ENCODE measurements around the gene LASP1NB.

DNA sequence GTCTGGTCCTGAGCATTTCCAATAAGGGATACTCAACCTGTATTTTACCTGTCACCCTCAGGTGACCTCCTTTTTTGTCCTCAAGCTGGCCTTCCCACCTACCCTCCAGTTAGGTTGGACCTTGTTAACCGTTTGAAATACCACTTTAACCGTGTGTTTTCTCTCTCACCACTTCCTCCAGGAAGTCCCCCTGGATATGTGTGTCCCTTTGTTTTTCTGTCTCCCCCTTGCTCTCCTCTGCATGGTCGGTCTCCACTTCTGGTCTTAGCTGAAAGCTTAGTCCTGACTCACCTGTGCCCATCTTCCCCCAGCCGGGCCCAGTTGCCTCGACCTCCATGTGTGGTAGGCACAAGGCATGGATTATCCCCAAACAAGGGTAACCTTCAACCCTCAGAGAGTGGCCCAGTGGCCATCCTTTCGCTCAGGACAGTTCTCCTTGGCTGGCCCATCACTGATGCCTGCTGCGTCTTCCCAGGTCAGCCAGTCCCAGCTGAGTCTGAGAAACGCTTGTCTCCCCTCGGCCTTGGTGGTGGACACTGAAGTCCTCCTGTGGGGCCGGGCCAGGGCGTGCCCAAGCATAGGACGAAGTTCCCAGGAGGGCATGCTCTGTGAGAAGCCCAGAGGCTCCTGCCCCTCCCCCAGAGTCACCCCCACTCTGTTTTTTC, 35.5 kb upstream of the LASP1NB start:
- TF ChIP-seq, protein P1, sequence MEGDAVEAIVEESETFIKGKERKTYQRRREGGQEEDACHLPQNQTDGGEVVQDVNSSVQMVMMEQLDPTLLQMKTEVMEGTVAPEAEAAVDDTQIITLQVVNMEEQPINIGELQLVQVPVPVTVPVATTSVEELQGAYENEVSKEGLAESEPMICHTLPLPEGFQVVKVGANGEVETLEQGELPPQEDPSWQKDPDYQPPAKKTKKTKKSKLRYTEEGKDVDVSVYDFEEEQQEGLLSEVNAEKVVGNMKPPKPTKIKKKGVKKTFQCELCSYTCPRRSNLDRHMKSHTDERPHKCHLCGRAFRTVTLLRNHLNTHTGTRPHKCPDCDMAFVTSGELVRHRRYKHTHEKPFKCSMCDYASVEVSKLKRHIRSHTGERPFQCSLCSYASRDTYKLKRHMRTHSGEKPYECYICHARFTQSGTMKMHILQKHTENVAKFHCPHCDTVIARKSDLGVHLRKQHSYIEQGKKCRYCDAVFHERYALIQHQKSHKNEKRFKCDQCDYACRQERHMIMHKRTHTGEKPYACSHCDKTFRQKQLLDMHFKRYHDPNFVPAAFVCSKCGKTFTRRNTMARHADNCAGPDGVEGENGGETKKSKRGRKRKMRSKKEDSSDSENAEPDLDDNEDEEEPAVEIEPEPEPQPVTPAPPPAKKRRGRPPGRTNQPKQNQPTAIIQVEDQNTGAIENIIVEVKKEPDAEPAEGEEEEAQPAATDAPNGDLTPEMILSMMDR (IDR thresholded peaks at IDR 0.05; ENCODE audit: insufficient read depth, low read length) = no peak
- TF ChIP-seq POLR2AphosphoS5 (IDR thresholded peaks at IDR 0.05; ENCODE audit: low read depth) (no peak), SPI1 (IDR thresholded peaks at IDR 0.05; ENCODE audit: borderline replicate concordance, low read depth) (no peak), GABPA (IDR thresholded peaks at IDR 0.05; ENCODE audit: low read depth) (no peak)
- TF ChIP-seq, protein P2, sequence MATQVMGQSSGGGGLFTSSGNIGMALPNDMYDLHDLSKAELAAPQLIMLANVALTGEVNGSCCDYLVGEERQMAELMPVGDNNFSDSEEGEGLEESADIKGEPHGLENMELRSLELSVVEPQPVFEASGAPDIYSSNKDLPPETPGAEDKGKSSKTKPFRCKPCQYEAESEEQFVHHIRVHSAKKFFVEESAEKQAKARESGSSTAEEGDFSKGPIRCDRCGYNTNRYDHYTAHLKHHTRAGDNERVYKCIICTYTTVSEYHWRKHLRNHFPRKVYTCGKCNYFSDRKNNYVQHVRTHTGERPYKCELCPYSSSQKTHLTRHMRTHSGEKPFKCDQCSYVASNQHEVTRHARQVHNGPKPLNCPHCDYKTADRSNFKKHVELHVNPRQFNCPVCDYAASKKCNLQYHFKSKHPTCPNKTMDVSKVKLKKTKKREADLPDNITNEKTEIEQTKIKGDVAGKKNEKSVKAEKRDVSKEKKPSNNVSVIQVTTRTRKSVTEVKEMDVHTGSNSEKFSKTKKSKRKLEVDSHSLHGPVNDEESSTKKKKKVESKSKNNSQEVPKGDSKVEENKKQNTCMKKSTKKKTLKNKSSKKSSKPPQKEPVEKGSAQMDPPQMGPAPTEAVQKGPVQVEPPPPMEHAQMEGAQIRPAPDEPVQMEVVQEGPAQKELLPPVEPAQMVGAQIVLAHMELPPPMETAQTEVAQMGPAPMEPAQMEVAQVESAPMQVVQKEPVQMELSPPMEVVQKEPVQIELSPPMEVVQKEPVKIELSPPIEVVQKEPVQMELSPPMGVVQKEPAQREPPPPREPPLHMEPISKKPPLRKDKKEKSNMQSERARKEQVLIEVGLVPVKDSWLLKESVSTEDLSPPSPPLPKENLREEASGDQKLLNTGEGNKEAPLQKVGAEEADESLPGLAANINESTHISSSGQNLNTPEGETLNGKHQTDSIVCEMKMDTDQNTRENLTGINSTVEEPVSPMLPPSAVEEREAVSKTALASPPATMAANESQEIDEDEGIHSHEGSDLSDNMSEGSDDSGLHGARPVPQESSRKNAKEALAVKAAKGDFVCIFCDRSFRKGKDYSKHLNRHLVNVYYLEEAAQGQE (IDR thresholded peaks at IDR 0.05; ENCODE audit: insufficient replicate concordance, low read depth) = no peak

All from HL-60 (cell line).